ENCODE measurements around the gene SAE1. TPM values are rescaled to one million over a fixed set of nuclear protein-coding genes. Genes with fewer than 3 reads are reported as not detected.

The SAE1 gene
- total RNA-seq, 1 experiment from 2014 or later, result 174 TPM

- Mint-ChIP-seq H3K36me3 (ENCODE audit: insufficient read depth, unreplicated experiment) (peaks cover 25% of the 10 kb centered on the region), H3K4me1 (ENCODE audit: low read depth, unreplicated experiment) (peaks cover 4% of the 10 kb centered on the region), H3K27ac (ENCODE audit: unreplicated experiment) (peak overlapping the region; percentile 94), H3K4me3 (ENCODE audit: low read depth, unreplicated experiment) (no peak overlapping the region), H3K27me3 (ENCODE audit: unreplicated experiment) (no peaks in the 10 kb centered on the region), H3K9me3 (ENCODE audit: low read depth, unreplicated experiment) (no peaks in the 10 kb centered on the region)
- TSS peak; percentile 85 for BruUV-seq (replicated peaks)
- intact Hi-C loops (cut with micrococcal nuclease; ENCODE audit: unreplicated experiment), result no loop called here
- CTCF ChIA-PET, result interaction anchor here (0.5 to 2.0 kb wide), 6 partner anchors 11 to 201 kb away, joined by 4 to 31 read pairs (median 7); no protein-coding TSS in a partner anchor
- DNase-seq, result peak; percentile 72
- TF ChIP-seq, protein P1, sequence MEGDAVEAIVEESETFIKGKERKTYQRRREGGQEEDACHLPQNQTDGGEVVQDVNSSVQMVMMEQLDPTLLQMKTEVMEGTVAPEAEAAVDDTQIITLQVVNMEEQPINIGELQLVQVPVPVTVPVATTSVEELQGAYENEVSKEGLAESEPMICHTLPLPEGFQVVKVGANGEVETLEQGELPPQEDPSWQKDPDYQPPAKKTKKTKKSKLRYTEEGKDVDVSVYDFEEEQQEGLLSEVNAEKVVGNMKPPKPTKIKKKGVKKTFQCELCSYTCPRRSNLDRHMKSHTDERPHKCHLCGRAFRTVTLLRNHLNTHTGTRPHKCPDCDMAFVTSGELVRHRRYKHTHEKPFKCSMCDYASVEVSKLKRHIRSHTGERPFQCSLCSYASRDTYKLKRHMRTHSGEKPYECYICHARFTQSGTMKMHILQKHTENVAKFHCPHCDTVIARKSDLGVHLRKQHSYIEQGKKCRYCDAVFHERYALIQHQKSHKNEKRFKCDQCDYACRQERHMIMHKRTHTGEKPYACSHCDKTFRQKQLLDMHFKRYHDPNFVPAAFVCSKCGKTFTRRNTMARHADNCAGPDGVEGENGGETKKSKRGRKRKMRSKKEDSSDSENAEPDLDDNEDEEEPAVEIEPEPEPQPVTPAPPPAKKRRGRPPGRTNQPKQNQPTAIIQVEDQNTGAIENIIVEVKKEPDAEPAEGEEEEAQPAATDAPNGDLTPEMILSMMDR (IDR thresholded peaks at IDR 0.05; ENCODE audit: unreplicated experiment), result peak; percentile 11
Observed at GRCh38 chr19:47226426-47227351, 96.1 kb downstream of the SAE1 start.

- Mint-ChIP-seq H3K9me3 (ENCODE audit: low read depth, unreplicated experiment) (no peaks in the 10 kb centered on the region), H3K4me1 (ENCODE audit: low read depth, unreplicated experiment) (peaks cover 12% of the 10 kb centered on the region), H3K27ac (ENCODE audit: unreplicated experiment) (peak overlapping the region; percentile 94), H3K4me3 (ENCODE audit: low read depth, unreplicated experiment) (no peak overlapping the region), H3K27me3 (ENCODE audit: unreplicated experiment) (no peaks in the 10 kb centered on the region), H3K36me3 (ENCODE audit: insufficient read depth, unreplicated experiment) (peaks cover 24% of the 10 kb centered on the region)
- TF ChIP-seq, protein P1 (IDR thresholded peaks at IDR 0.05; ENCODE audit: unreplicated experiment), result no peak
- CTCF ChIA-PET, result interaction anchor here (0.6 to 2.0 kb wide), 5 partner anchors 9 to 18 kb away, joined by 4 to 26 read pairs (median 7); no protein-coding TSS in a partner anchor
- peak; percentile 94 for DNase-seq
- no TSS peak for BruUV-seq (replicated peaks)
- intact Hi-C loops (cut with micrococcal nuclease; ENCODE audit: unreplicated experiment), result no loop called here
Observed at GRCh38 chr19:47227352-47228167, 96.9 kb downstream of the SAE1 start.

DNA sequence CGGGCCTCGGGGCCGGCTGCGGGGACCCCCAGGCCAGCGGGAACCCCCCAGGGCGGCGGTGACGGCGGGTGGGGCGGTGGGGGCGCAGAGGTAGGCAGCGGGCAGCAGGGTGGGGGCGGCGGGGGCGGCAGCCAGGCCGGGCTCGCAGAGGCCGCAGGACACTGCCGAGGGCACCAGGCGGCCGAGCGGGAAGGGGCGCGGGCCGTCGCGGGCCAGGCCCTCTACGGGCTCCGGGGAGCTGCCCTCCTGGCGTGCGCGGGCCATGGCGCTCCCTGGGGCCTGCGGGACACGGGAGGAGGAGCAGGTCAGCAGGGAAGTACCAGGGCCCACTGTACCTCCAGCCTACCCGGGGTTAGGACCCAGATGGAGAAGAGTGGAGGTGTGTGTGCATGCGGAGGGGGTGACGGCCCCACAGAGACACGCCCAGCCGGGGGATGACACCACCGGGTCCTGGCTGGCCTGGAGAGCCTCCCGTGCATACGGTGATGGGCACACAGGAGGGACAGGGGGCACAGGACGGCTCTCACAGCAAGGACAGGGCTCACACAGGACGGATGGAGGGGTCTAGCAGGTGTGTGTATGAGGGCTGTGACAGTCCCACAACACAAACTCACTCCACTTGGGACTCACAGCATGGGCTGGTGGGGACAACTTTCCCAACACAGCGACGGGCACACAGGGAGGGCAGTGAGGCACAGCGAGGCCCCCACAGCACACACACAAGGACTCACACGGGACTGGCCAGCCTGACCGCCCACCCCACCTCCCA lies 97.7 kb downstream of the SAE1 start:
- H3K4me1 Mint-ChIP-seq (ENCODE audit: low read depth, unreplicated experiment), result peaks cover 19% of the 10 kb centered on the region
- TF ChIP-seq, protein P1 (IDR thresholded peaks at IDR 0.05; ENCODE audit: unreplicated experiment), result no peak
- no peak overlapping the region for H3K4me3 Mint-ChIP-seq (ENCODE audit: low read depth, unreplicated experiment)
- CTCF ChIA-PET, result interaction anchor here (0.6 to 1.8 kb wide), 4 partner anchors 9 to 28 kb away, joined by 4 to 8 read pairs (median 6); partner anchors contain the start of gene CCDC9
- H3K9me3 Mint-ChIP-seq (ENCODE audit: low read depth, unreplicated experiment), result no peaks in the 10 kb centered on the region
- H3K27me3 Mint-ChIP-seq (ENCODE audit: unreplicated experiment), result no peaks in the 10 kb centered on the region
- BruUV-seq (replicated peaks), result no TSS peak
- intact Hi-C loops (cut with micrococcal nuclease; ENCODE audit: unreplicated experiment), result no loop called here
- H3K27ac Mint-ChIP-seq (ENCODE audit: unreplicated experiment), result peak overlapping the region; percentile 94
- H3K36me3 Mint-ChIP-seq (ENCODE audit: insufficient read depth, unreplicated experiment), result peaks cover 24% of the 10 kb centered on the region
- DNase-seq, result peak; percentile 67

Measured in Calu3 (cell line).